CD4-positive, alpha-beta T cell treated with Interferon alpha-2 for 1 hour (primary cell): ENCODE measurements around the gene GNS.
A peak's percentile ranks its signal among the peaks of the same experiment; 100 is the strongest.
"Not testable (repeated sequence)": the region's sequence is repeated elsewhere in the genome, so short reads cannot be mapped to it uniquely, and the experiment has no call there.

Source experiments
- DNase-seq, 2 donors: peaks; one replicate each; pipeline ENCODE4 v3.0.0-alpha.2; 2020 to 2022

Gene GNS

GRCh38 chr12:64779354-64779974 lies 20.3 kb upstream of the GNS start:
- DNase-seq: no peak

GRCh38 chr12:64775147-64775736 lies 16.0 kb upstream of the GNS start:
- not testable (repeated sequence) for DNase-seq

GRCh38 chr12:64773386-64773785 lies 14.2 kb upstream of the GNS start:
- no peak for DNase-seq

GRCh38 chr12:64767495-64767894 lies 8.3 kb upstream of the GNS start:
- DNase-seq: no peak

GRCh38 chr12:64760808-64761573 lies 1.8 kb upstream of the GNS start:
- DNase-seq: peak in 1 of 2 donors; percentile 42

- DNase-seq: no peak
These were observed 1.4 kb downstream of the GNS start for GRCh38 chr12:64757771-64758170.

GRCh38 chr12:64756376-64756775 lies 2.8 kb downstream of the GNS start:
- DNase-seq: no peak

- no peak for DNase-seq
These were observed 5.8 kb downstream of the GNS start for GRCh38 chr12:64753427-64753826.

GRCh38 chr12:64752833-64753238 lies 6.4 kb downstream of the GNS start:
- no peak for DNase-seq

GRCh38 chr12:64752032-64752431 lies 7.2 kb downstream of the GNS start:
- no peak for DNase-seq

- DNase-seq: peak in 1 of 2 donors; percentile 24
These were observed 9.6 kb downstream of the GNS start for GRCh38 chr12:64749461-64750200.

GRCh38 chr12:64747695-64748094 lies 11.5 kb downstream of the GNS start:
- no peak for DNase-seq

- DNase-seq: no peak
These were observed 12.5 kb downstream of the GNS start for GRCh38 chr12:64746663-64747062.

- no peak for DNase-seq
These were observed 13.2 kb downstream of the GNS start for GRCh38 chr12:64745980-64746379.

- DNase-seq: no peak
These were observed 13.9 kb downstream of the GNS start for GRCh38 chr12:64745259-64745807.

GRCh38 chr12:64744422-64745258 lies 14.6 kb downstream of the GNS start:
- no peak for DNase-seq

- DNase-seq: no peak
These were observed 16.0 kb downstream of the GNS start for GRCh38 chr12:64743206-64743605.

GRCh38 chr12:64742416-64742815 lies 16.8 kb downstream of the GNS start:
- DNase-seq: no peak

GRCh38 chr12:64740646-64741045 lies 18.6 kb downstream of the GNS start:
- no peak for DNase-seq

GRCh38 chr12:64739778-64740177 lies 19.4 kb downstream of the GNS start:
- DNase-seq: no peak

GRCh38 chr12:64737539-64737938 lies 21.7 kb downstream of the GNS start:
- DNase-seq: peak in 1 of 2 donors; percentile 29

- no peak for DNase-seq
These were observed 22.4 kb downstream of the GNS start for GRCh38 chr12:64736771-64737170.
